ENCODE measurements around the gene RAD9A.

- TF ChIP-seq CTCF (IDR thresholded peaks at IDR 0.05), result no peak
- no peak for TF ChIP-seq POLR2A (IDR thresholded peaks at IDR 0.05)
Measured at GRCh38 chr11:67406420-67406968, 14.7 kb downstream of the RAD9A start.

Data from ovary (tissue), 3 donors.